ENCODE results near the gene TTC22.

TTC22 gene

GRCh38 chr1:54804471-54805132 is 3.5 kb upstream of the TTC22 start:
- no peak overlapping the region for H3K4me3 ChIP-seq (ENCODE audit: low read length)
- H2AK5ac ChIP-seq (ENCODE audit: low read length): no peak overlapping the region
- H3K18ac ChIP-seq (ENCODE audit: low read length): no peak overlapping the region
- no peak overlapping the region for H2BK15ac ChIP-seq (replicated peaks; ENCODE audit: low read depth)
- H3K36me3 ChIP-seq (ENCODE audit: control insufficient read depth, insufficient read depth, low read length): no peaks in the 10 kb centered on the region
- H3K56ac ChIP-seq (ENCODE audit: low read length): no peak overlapping the region
- H4K5ac ChIP-seq (ENCODE audit: low read length): no peak overlapping the region
- H2BK120ac ChIP-seq (ENCODE audit: low read depth, low read length): no peak overlapping the region
- no peak for DNase-seq
- no peak overlapping the region for H3K23ac ChIP-seq (ENCODE audit: low read length)
- H3K4me2 ChIP-seq (ENCODE audit: low read length): no peak overlapping the region
- H3K4me1 ChIP-seq (ENCODE audit: control insufficient read depth, low read depth, low read length): no peaks in the 10 kb centered on the region
- no peak overlapping the region for H3K9ac ChIP-seq (ENCODE audit: low read length)
- H3K79me1 ChIP-seq (ENCODE audit: low read length): no peaks in the 10 kb centered on the region
- H3K27ac ChIP-seq (ENCODE audit: low read depth, low read length): no peak overlapping the region
- H2BK5ac ChIP-seq (ENCODE audit: low read length): no peak overlapping the region
- H3K4ac ChIP-seq (ENCODE audit: low read depth, low read length): no peak overlapping the region
- H3K27me3 ChIP-seq (ENCODE audit: insufficient read depth, low read length, poor library complexity): no peaks in the 10 kb centered on the region
- no peak overlapping the region for H4K8ac ChIP-seq (ENCODE audit: low read depth, low read length)
- WGBS (ENCODE audit: extremely low coverage, insufficient coverage, low lambda C conversion rate): no CpG with 5 or more reads among the region's 6 CpGs
- no peaks in the 10 kb centered on the region for H3K79me2 ChIP-seq (ENCODE audit: control insufficient read depth, insufficient read depth, low read length)

DNA sequence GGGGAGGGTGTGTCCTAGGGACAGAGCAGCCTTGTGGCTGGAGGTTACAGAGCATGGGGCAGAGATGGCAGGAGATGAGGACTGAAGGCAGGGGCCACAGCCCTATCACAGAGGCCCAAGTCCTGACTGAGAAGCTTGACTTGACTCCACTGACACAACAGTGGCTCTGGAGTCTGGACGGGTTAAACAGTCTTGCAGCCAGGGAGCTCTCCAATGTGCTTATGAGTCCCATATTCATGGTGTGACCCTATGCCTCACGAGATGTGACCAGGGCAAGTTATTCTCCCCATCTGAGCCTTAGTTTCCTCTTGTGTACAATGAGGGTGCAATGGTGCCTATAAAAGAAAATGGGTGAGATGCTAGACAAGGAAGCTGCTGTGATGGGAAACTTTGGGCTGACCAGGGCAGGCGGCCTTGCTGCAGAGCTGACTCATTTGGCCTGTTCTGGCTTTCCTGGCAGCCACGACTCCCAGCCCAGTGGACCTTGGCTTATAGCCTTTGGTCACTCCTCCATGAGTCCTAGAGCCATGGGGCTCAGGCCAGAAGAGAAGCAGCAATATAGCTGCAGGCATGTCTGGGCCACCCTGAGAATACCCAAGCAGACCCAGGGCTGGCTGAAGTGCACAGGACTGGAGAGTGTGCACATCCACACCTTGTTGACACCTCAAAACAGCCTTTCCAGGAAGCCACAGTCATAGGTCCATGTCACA is 2.8 kb upstream of the TTC22 start:
- Histone ChIP-seq H3K56ac (ENCODE audit: low read length) (no peak overlapping the region), H3K9ac (ENCODE audit: low read length) (no peak overlapping the region), H4K8ac (ENCODE audit: low read depth, low read length) (no peak overlapping the region), H3K79me2 (ENCODE audit: control insufficient read depth, insufficient read depth, low read length) (no peaks in the 10 kb centered on the region), H3K4me3 (ENCODE audit: low read length) (no peak overlapping the region), H3K27ac (ENCODE audit: low read depth, low read length) (no peak overlapping the region), H3K4me2 (ENCODE audit: low read length) (no peak overlapping the region), H3K18ac (ENCODE audit: low read length) (no peak overlapping the region), H4K5ac (ENCODE audit: low read length) (no peak overlapping the region), H3K4ac (ENCODE audit: low read depth, low read length) (no peak overlapping the region), H3K79me1 (ENCODE audit: low read length) (no peaks in the 10 kb centered on the region), H2BK5ac (ENCODE audit: low read length) (no peak overlapping the region), H3K23ac (ENCODE audit: low read length) (no peak overlapping the region), H2BK120ac (ENCODE audit: low read depth, low read length) (no peak overlapping the region), H3K27me3 (ENCODE audit: insufficient read depth, low read length, poor library complexity) (no peaks in the 10 kb centered on the region), H2BK15ac (replicated peaks; ENCODE audit: low read depth) (no peak overlapping the region), H3K36me3 (ENCODE audit: control insufficient read depth, insufficient read depth, low read length) (no peaks in the 10 kb centered on the region), H3K4me1 (ENCODE audit: control insufficient read depth, low read depth, low read length) (no peaks in the 10 kb centered on the region), H2AK5ac (ENCODE audit: low read length) (no peak overlapping the region)
- DNase-seq: no peak
- WGBS (ENCODE audit: extremely low coverage, insufficient coverage, low lambda C conversion rate): no CpG with 5 or more reads among the region's 4 CpGs

- no peak overlapping the region for H2BK15ac ChIP-seq (replicated peaks; ENCODE audit: low read depth)
- H2AK5ac ChIP-seq (ENCODE audit: low read length): no peak overlapping the region
- peak overlapping the region; percentile 21 for H3K9ac ChIP-seq (ENCODE audit: low read length)
- no peak overlapping the region for H3K4me3 ChIP-seq (ENCODE audit: low read length)
- no peak overlapping the region for H2BK5ac ChIP-seq (ENCODE audit: low read length)
- no peaks in the 10 kb centered on the region for H3K79me1 ChIP-seq (ENCODE audit: low read length)
- no peaks in the 10 kb centered on the region for H3K27me3 ChIP-seq (ENCODE audit: insufficient read depth, low read length, poor library complexity)
- H3K4me2 ChIP-seq (ENCODE audit: low read length): no peak overlapping the region
- no peak overlapping the region for H3K27ac ChIP-seq (ENCODE audit: low read depth, low read length)
- DNase-seq: no peak
- H4K8ac ChIP-seq (ENCODE audit: low read depth, low read length): no peak overlapping the region
- H3K18ac ChIP-seq (ENCODE audit: low read length): no peak overlapping the region
- H3K36me3 ChIP-seq (ENCODE audit: control insufficient read depth, insufficient read depth, low read length): no peaks in the 10 kb centered on the region
- no peak overlapping the region for H2BK120ac ChIP-seq (ENCODE audit: low read depth, low read length)
- H3K4ac ChIP-seq (ENCODE audit: low read depth, low read length): no peak overlapping the region
- no peaks in the 10 kb centered on the region for H3K4me1 ChIP-seq (ENCODE audit: control insufficient read depth, low read depth, low read length)
- no peak overlapping the region for H4K5ac ChIP-seq (ENCODE audit: low read length)
- no peaks in the 10 kb centered on the region for H3K79me2 ChIP-seq (ENCODE audit: control insufficient read depth, insufficient read depth, low read length)
- WGBS (ENCODE audit: extremely low coverage, insufficient coverage, low lambda C conversion rate): no CpG with 5 or more reads among the region's 39 CpGs
- peak overlapping the region; percentile 86 for H3K56ac ChIP-seq (ENCODE audit: low read length)
- no peak overlapping the region for H3K23ac ChIP-seq (ENCODE audit: low read length)
These were observed 853 bp downstream of the TTC22 start for GRCh38 chr1:54800041-54800898.

- no peak overlapping the region for H2BK120ac ChIP-seq (ENCODE audit: low read depth, low read length)
- H2BK5ac ChIP-seq (ENCODE audit: low read length): no peak overlapping the region
- no CpG with 5 or more reads among the region's 6 CpGs for WGBS (ENCODE audit: extremely low coverage, insufficient coverage, low lambda C conversion rate)
- no peak overlapping the region for H3K4ac ChIP-seq (ENCODE audit: low read depth, low read length)
- no peak overlapping the region for H3K27ac ChIP-seq (ENCODE audit: low read depth, low read length)
- DNase-seq: no peak
- no peaks in the 10 kb centered on the region for H3K4me1 ChIP-seq (ENCODE audit: control insufficient read depth, low read depth, low read length)
- H3K27me3 ChIP-seq (ENCODE audit: insufficient read depth, low read length, poor library complexity): no peaks in the 10 kb centered on the region
- no peaks in the 10 kb centered on the region for H3K79me2 ChIP-seq (ENCODE audit: control insufficient read depth, insufficient read depth, low read length)
- H3K79me1 ChIP-seq (ENCODE audit: low read length): no peaks in the 10 kb centered on the region
- H3K23ac ChIP-seq (ENCODE audit: low read length): no peak overlapping the region
- no peak overlapping the region for H4K5ac ChIP-seq (ENCODE audit: low read length)
- H3K36me3 ChIP-seq (ENCODE audit: control insufficient read depth, insufficient read depth, low read length): no peaks in the 10 kb centered on the region
- H3K56ac ChIP-seq (ENCODE audit: low read length): no peak overlapping the region
- no peak overlapping the region for H3K4me2 ChIP-seq (ENCODE audit: low read length)
- no peak overlapping the region for H3K18ac ChIP-seq (ENCODE audit: low read length)
- H2BK15ac ChIP-seq (replicated peaks; ENCODE audit: low read depth): no peak overlapping the region
- no peak overlapping the region for H3K4me3 ChIP-seq (ENCODE audit: low read length)
- H3K9ac ChIP-seq (ENCODE audit: low read length): no peak overlapping the region
- H2AK5ac ChIP-seq (ENCODE audit: low read length): no peak overlapping the region
- H4K8ac ChIP-seq (ENCODE audit: low read depth, low read length): no peak overlapping the region
These were observed 2.1 kb downstream of the TTC22 start for GRCh38 chr1:54798769-54799641.

- H3K79me1 ChIP-seq (ENCODE audit: low read length): no peaks in the 10 kb centered on the region
- WGBS (ENCODE audit: extremely low coverage, insufficient coverage, low lambda C conversion rate): no CpG with 5 or more reads among the region's 3 CpGs
- no peak overlapping the region for H3K18ac ChIP-seq (ENCODE audit: low read length)
- no peak overlapping the region for H3K4me2 ChIP-seq (ENCODE audit: low read length)
- H3K4me1 ChIP-seq (ENCODE audit: control insufficient read depth, low read depth, low read length): no peaks in the 10 kb centered on the region
- H4K5ac ChIP-seq (ENCODE audit: low read length): no peak overlapping the region
- no peaks in the 10 kb centered on the region for H3K36me3 ChIP-seq (ENCODE audit: control insufficient read depth, insufficient read depth, low read length)
- no peak overlapping the region for H2AK5ac ChIP-seq (ENCODE audit: low read length)
- H2BK5ac ChIP-seq (ENCODE audit: low read length): no peak overlapping the region
- no peak overlapping the region for H3K9ac ChIP-seq (ENCODE audit: low read length)
- H3K4ac ChIP-seq (ENCODE audit: low read depth, low read length): no peak overlapping the region
- H3K27me3 ChIP-seq (ENCODE audit: insufficient read depth, low read length, poor library complexity): no peaks in the 10 kb centered on the region
- H3K79me2 ChIP-seq (ENCODE audit: control insufficient read depth, insufficient read depth, low read length): no peaks in the 10 kb centered on the region
- H3K56ac ChIP-seq (ENCODE audit: low read length): no peak overlapping the region
- H4K8ac ChIP-seq (ENCODE audit: low read depth, low read length): no peak overlapping the region
- H3K4me3 ChIP-seq (ENCODE audit: low read length): no peak overlapping the region
- no peak overlapping the region for H3K23ac ChIP-seq (ENCODE audit: low read length)
- H2BK15ac ChIP-seq (replicated peaks; ENCODE audit: low read depth): no peak overlapping the region
- DNase-seq: no peak
- no peak overlapping the region for H3K27ac ChIP-seq (ENCODE audit: low read depth, low read length)
- no peak overlapping the region for H2BK120ac ChIP-seq (ENCODE audit: low read depth, low read length)
These were observed 2.9 kb downstream of the TTC22 start for GRCh38 chr1:54798206-54798605.

Data from mesendoderm (in vitro differentiated cells).